ENCODE results near the gene ZDHHC18.

GRCh38 chr1:26853600-26853999 lies 27.1 kb downstream of the ZDHHC18 start:
- TF ChIP-seq CTCF (conservative IDR thresholded peaks at IDR 0.05 in 1 of 2, IDR thresholded peaks at IDR 0.05 in 1 of 2; ENCODE audit: extremely low read depth in 1 of 2, insufficient read depth in 1 of 2, low read depth in 1 of 2, low read length in 2 of 2) = no peak
- TF ChIP-seq EZH2 (IDR thresholded peaks at IDR 0.05; ENCODE audit: borderline replicate concordance, low read length) = no peak
